IMR-90 (cell line): ENCODE results near the gene DCAF10. TPM values are rescaled to one million over a fixed set of nuclear protein-coding genes. Genes with fewer than 3 reads are reported as not detected.

Experiments used
- ATAC-seq: fragments of 200-7000 bp; cut with Tn5 transposase; 2 replicates; pipeline ENCODE4 v1.9.1; 2020; ENCODE audit warnings: low read depth, mild to moderate bottlenecking, moderate library complexity
- BruUV-seq: library from RNA; stranded (reverse); fragments of 400-500 nt; replicated peaks from 2 replicates; lab custom pipeline; 2021; lab: Mats Ljungman, UMichigan
- CTCF ChIA-PET: fragments of 300-600 bp; formaldehyde crosslinking; extraction: SDS; loops from one replicate; lab custom pipeline; 2021; ENCODE audit warnings: antibody characterized with exemption; lab: Yijun Ruan, JAX
- POLR2A ChIA-PET: fragments of 300-600 bp; sonication (Branson Sonifier 250); formaldehyde crosslinking; loops from one replicate; lab custom pipeline; 2022; ENCODE audit warnings: antibody characterized with exemption; ENCODE audit not compliant: unreplicated experiment; lab: Charles Lee
- DNase-seq: peaks from one replicate; pipeline ENCODE4 v3.0.0; 2013
- H2AFZ ChIP-seq: replicated peaks from 2 replicates; pipeline ENCODE3; 2013; ENCODE audit warnings: low read length, mild to moderate bottlenecking; ENCODE audit not compliant: poor library complexity
- H2AK5ac ChIP-seq: 2 replicates; pipeline ENCODE4 v1.6.1; 2013; ENCODE audit warnings: low read depth, low read length, inconsistent platforms
- H2AK9ac ChIP-seq: replicated peaks from 2 replicates; pipeline ENCODE3; 2013; ENCODE audit warnings: mild to moderate bottlenecking, low read depth, low read length, moderate library complexity; ENCODE audit not compliant: poor library complexity
- H2BK120ac ChIP-seq: 2 replicates; pipeline ENCODE4 v1.6.1; 2013; ENCODE audit warnings: low read depth, low read length, inconsistent platforms
- H2BK15ac ChIP-seq: 3 replicates; pipeline ENCODE4 v1.6.1; 2013; ENCODE audit warnings: low read depth, low read length, inconsistent platforms
- H2BK20ac ChIP-seq: 2 replicates; pipeline ENCODE4 v1.6.1; 2013; ENCODE audit warnings: low read depth, mild to moderate bottlenecking, inconsistent platforms, low read length, moderate library complexity
- H2BK5ac ChIP-seq: 2 replicates; pipeline ENCODE4 v1.6.1; 2013; ENCODE audit warnings: mild to moderate bottlenecking, low read depth, low read length, inconsistent platforms; ENCODE audit not compliant: poor library complexity, severe bottlenecking
- H3K14ac ChIP-seq: replicated peaks from 2 replicates; pipeline ENCODE4 v1.6.1; 2013; ENCODE audit warnings: low read depth, low read length, inconsistent platforms
- H3K18ac ChIP-seq: 2 replicates; pipeline ENCODE4 v1.6.1; 2013; ENCODE audit warnings: low read depth, low read length, control low read depth
- H3K23ac ChIP-seq: 2 replicates; pipeline ENCODE4 v1.6.1; 2013; ENCODE audit warnings: low read depth, low read length, inconsistent platforms
- H3K27ac ChIP-seq: 2 replicates; pipeline ENCODE4 v1.5.1; 2013; ENCODE audit warnings: mild to moderate bottlenecking, control low read depth, low read length; ENCODE audit not compliant: insufficient read depth
- H3K27me3 ChIP-seq: 2 replicates; pipeline ENCODE4 v1.6.1; 2013; ENCODE audit warnings: low read length; ENCODE audit not compliant: control insufficient read depth, insufficient read depth
- H3K36me3 ChIP-seq: 2 replicates; pipeline ENCODE4 v1.6.1; 2013; ENCODE audit warnings: low read length, mixed read lengths; ENCODE audit not compliant: control insufficient read depth, insufficient read depth
- H3K4ac ChIP-seq: 2 replicates; pipeline ENCODE4 v1.6.1; 2013; ENCODE audit warnings: low read depth, low read length, inconsistent platforms
- H3K4me1 ChIP-seq: 2 replicates; pipeline ENCODE4 v1.6.1; 2013; ENCODE audit warnings: low read length, mixed read lengths; ENCODE audit not compliant: control insufficient read depth, insufficient read depth
- H3K4me2 ChIP-seq: 2 replicates; pipeline ENCODE4 v1.6.1; 2013; ENCODE audit warnings: low read depth, mild to moderate bottlenecking, control low read depth, low read length, moderate library complexity
- H3K4me3 ChIP-seq: 2 replicates; pipeline ENCODE4 v1.5.1; 2013; ENCODE audit warnings: low read depth, mild to moderate bottlenecking, control low read depth, low read length, moderate library complexity; ENCODE audit not compliant: insufficient read depth
- H3K56ac ChIP-seq: 2 replicates; pipeline ENCODE4 v1.6.1; 2013; ENCODE audit warnings: low read length, inconsistent platforms; ENCODE audit not compliant: insufficient read depth; ENCODE audit errors: extremely low read depth
- H3K79me1 ChIP-seq, 2 experiments: 2 replicates each; pipeline ENCODE4 v1.6.1; 2013; ENCODE audit warnings: low read length in 2 of 2, inconsistent platforms in 1 of 2, low read depth in 1 of 2
- H3K9ac ChIP-seq: 2 replicates; pipeline ENCODE4 v1.6.1; 2013; ENCODE audit warnings: low read depth, low read length, control low read depth
- H3K9me1 ChIP-seq: 2 replicates; pipeline ENCODE4 v1.6.1; 2013; ENCODE audit warnings: low read length, inconsistent platforms; ENCODE audit not compliant: insufficient read depth
- H3K9me3 ChIP-seq: 2 replicates; pipeline ENCODE4 v1.6.1; 2013; ENCODE audit warnings: low read length; ENCODE audit not compliant: control insufficient read depth, insufficient read depth
- H4K20me1 ChIP-seq: 2 replicates; pipeline ENCODE4 v1.6.1; 2013; ENCODE audit warnings: low read length, inconsistent platforms; ENCODE audit not compliant: insufficient read depth
- H4K5ac ChIP-seq: 2 replicates; pipeline ENCODE4 v1.6.1; 2013; ENCODE audit warnings: mild to moderate bottlenecking, low read depth, low read length, control low read depth
- H4K8ac ChIP-seq, 2 experiments: 2 replicates each; pipeline ENCODE4 v1.6.1; 2013; ENCODE audit warnings: low read depth in 2 of 2, low read length in 2 of 2, control low read depth in 1 of 2, inconsistent platforms in 1 of 2
- H4K91ac ChIP-seq: 2 replicates; pipeline ENCODE4 v1.6.1; 2013; ENCODE audit warnings: low read depth, low read length, inconsistent platforms; ENCODE audit not compliant: insufficient read depth
- FOS ChIP-seq: fragments of 150-350 bp; IDR thresholded peaks from 2 replicates; pipeline ENCODE4 v1.6.1; 2016; ENCODE audit warnings: low read depth, low read length
- MAZ ChIP-seq: IDR thresholded peaks from 2 replicates; pipeline ENCODE4 v1.6.1; 2012; ENCODE audit warnings: low read depth, mild to moderate bottlenecking, low read length, improper control_type of control experiment, moderate library complexity, borderline replicate concordance
- MXI1 ChIP-seq: IDR thresholded peaks from 2 replicates; pipeline ENCODE4 v1.6.1; 2012; ENCODE audit warnings: low read depth, mild to moderate bottlenecking, low read length, moderate library complexity, borderline replicate concordance
- POLR2A ChIP-seq: IDR thresholded peaks from 2 replicates; pipeline ENCODE4 v1.6.1; 2012; ENCODE audit warnings: mild to moderate bottlenecking, low read depth, low read length
- RAD21 ChIP-seq: IDR thresholded peaks from 2 replicates; pipeline ENCODE4 v1.6.1; 2012; ENCODE audit warnings: low read length, improper control_type of control experiment
- RCOR1 ChIP-seq: IDR thresholded peaks from 2 replicates; pipeline ENCODE4 v1.6.1; 2012; ENCODE audit warnings: mild to moderate bottlenecking, low read length, improper control_type of control experiment; ENCODE audit not compliant: insufficient replicate concordance
- RFX5 ChIP-seq: IDR thresholded peaks from 2 replicates; pipeline ENCODE4 v1.8.0; 2012; ENCODE audit warnings: low read depth, mild to moderate bottlenecking, low read length, moderate library complexity
- WGBS, 2 experiments: methylation state at CpG; one replicate each; pipeline versions ENCODE4 v1.1.5 to v1.1.7; 2013; ENCODE audit warnings: missing lambda C conversion rate in 2 of 2; ENCODE audit not compliant: insufficient read length in 1 of 2; ENCODE audit errors: extremely low coverage in 2 of 2; 5-methylcytosine and 5-hydroxymethylcytosine counted together
- dilution Hi-C: fragments of 300-500 bp; cut with HindIII; formaldehyde crosslinking; loops from one replicate; pipeline ENCODE4 v1.14.3; 2018; ENCODE audit warnings: low sequenced_read_pairs; ENCODE audit not compliant: unreplicated experiment
- in situ Hi-C: fragments of 300-500 bp; cut with MboI; formaldehyde crosslinking; loops from 3 replicates; pipeline ENCODE4 v1.14.3; 2019; ENCODE audit warnings: low sequenced_read_pairs, inconsistent platforms, mixed read lengths
- intact Hi-C: fragments of 100-400 bp; cut with micrococcal nuclease; formaldehyde crosslinking; loops from 2 replicates; pipeline ENCODE4 v1.10.0; 2022
- polyA plus RNA-seq, 3 experiments: library from polyadenylated mRNA; depleted of rRNA; stranded (reverse); fragments of >200 nt; gene quantifications; 2 replicates each; pipeline ENCODE4 v1.2.3, GENCODE V29; 2012; ENCODE audit warnings: low replicate concordance in 1 of 3
- total RNA-seq: library from RNA; depleted of rRNA; stranded (reverse); fragments of >200 nt; gene quantifications from 2 replicates; pipeline ENCODE4 v1.2.3, GENCODE V29; 2012
- TF ChIP-seq, protein P1 (sequence below): fragments of 150-350 bp; IDR thresholded peaks from 2 replicates; pipeline ENCODE4 v1.6.1; 2017; ENCODE audit warnings: mild to moderate bottlenecking, antibody characterized with exemption, low read length, low read depth

Gene DCAF10
- total and polyA plus RNA-seq, 2 of the 4 experiments (the other 2 are of a cell fraction), result 17.1 to 19.4 TPM

- ATAC-seq (no peak), DNase-seq (no peak)
- Histone ChIP-seq H3K4me1 (peaks cover 3% of the 10 kb centered on the region), H3K14ac (no peak overlapping the region), H3K9ac (no peak overlapping the region), H2BK120ac (no peak overlapping the region), H4K20me1 (no peaks in the 10 kb centered on the region), H4K8ac (no peak overlapping the region), H2BK5ac (no peak overlapping the region), H3K4me3 (no peak overlapping the region), H2AFZ (no peak overlapping the region), H2AK5ac (no peak overlapping the region), H3K9me1 (peaks cover 8% of the 10 kb centered on the region; the same call in 1 of the 2 replicates), H3K27me3 (no peaks in the 10 kb centered on the region), H2BK15ac (no peak overlapping the region), H3K56ac (no peak overlapping the region), H3K27ac (no peak overlapping the region), H2BK20ac (no peak overlapping the region), H3K9me3 (no peaks in the 10 kb centered on the region), H3K4ac (no peak overlapping the region), H3K79me1 (peaks cover 8 to 11% of the 10 kb centered on the region in 2 experiments; a peak in 2 of 4 replicates), H3K23ac (no peak overlapping the region), H3K36me3 (peaks cover 20% of the 10 kb centered on the region), H4K5ac (no peak overlapping the region), H3K4me2 (no peak overlapping the region), H2AK9ac (no peak overlapping the region), H4K91ac (no peak overlapping the region), H3K18ac (no peak overlapping the region)
- intact Hi-C loops, result no loop called here
- 100% methylated on average over 3 of the region's 5 CpGs; no CpG with 5 or more reads in 1 of the 2 experiments for WGBS, 2 experiments
- TF ChIP-seq MAZ (no peak), RCOR1 (no peak), MXI1 (no peak), FOS (no peak), RAD21 (no peak), RFX5 (no peak), POLR2A (no peak)
- TF ChIP-seq, protein P1, sequence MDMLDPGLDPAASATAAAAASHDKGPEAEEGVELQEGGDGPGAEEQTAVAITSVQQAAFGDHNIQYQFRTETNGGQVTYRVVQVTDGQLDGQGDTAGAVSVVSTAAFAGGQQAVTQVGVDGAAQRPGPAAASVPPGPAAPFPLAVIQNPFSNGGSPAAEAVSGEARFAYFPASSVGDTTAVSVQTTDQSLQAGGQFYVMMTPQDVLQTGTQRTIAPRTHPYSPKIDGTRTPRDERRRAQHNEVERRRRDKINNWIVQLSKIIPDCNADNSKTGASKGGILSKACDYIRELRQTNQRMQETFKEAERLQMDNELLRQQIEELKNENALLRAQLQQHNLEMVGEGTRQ, result no peak
- no TSS peak for BruUV-seq
- POLR2A ChIA-PET, result no interaction called here
- in situ Hi-C loops, result no loop called here
- dilution Hi-C loops, result no loop called here
- CTCF ChIA-PET, result no interaction called here
Observed at GRCh38 chr9:37769306-37769705, 31.3 kb upstream of the DCAF10 start.
